ENCODE results near the gene PPM1F.

GRCh38 chr22:21998595-21999247 lies 46.1 kb upstream of the PPM1F start:
- TF ChIP-seq CTCF (IDR thresholded peaks at IDR 0.05 in 8 of 11, conservative IDR thresholded peaks at IDR 0.05 in 3 of 11): no peak
- no peak for TF ChIP-seq POLR2AphosphoS5 (IDR thresholded peaks at IDR 0.05)
